Subcutaneous adipose tissue (tissue), 4 donors: ENCODE results near the gene CHMP6. TPM values are rescaled to one million over a fixed set of nuclear protein-coding genes. Genes with fewer than 3 reads are reported as not detected.

Experiments used
- CTCF ChIP-seq: fragments of 450-650 bp; IDR thresholded peaks from one replicate; pipeline ENCODE4 v1.5.1; 2016; ENCODE audit warnings: low read depth, mild to moderate bottlenecking, control low read depth, antibody characterized with exemption, moderate library complexity
- total RNA-seq, 4 donors: library from RNA; depleted of rRNA; stranded (reverse); fragments of >200 nt; gene quantifications; one replicate each; pipeline ENCODE4 v1.1.0, GENCODE V29; 2016

CHMP6 gene
- total RNA-seq, 4 donors from 2014 or later: 18.2 to 36.9 (median 20.0) TPM

GRCh38 chr17:81049372-81049911 lies 57.8 kb downstream of the CHMP6 start:
- no peak for TF ChIP-seq CTCF

Other genes with a start within 250 kb of the CHMP6 start
- gene BAIAP2, start 43.3 kb downstream of the CHMP6 start, total RNA-seq: 10 to 100 TPM; 17.4 to 31.1 (median 23.2) TPM
- not detected for gene PVALEF, start 173.7 kb downstream of the CHMP6 start, total RNA-seq
- 1 to 10 TPM; 1.0 to 2.0 (median 1.7) TPM for gene AATK, start 174.4 kb downstream of the CHMP6 start, total RNA-seq
- gene CEP131, start 231.1 kb downstream of the CHMP6 start, total RNA-seq: 1 to 10 TPM; 1.6 to 8.1 (median 5.4) TPM
- gene TEPSIN, start 247.2 kb downstream of the CHMP6 start, total RNA-seq: 10 to 100 TPM; 21.7 to 53.7 (median 28.8) TPM
- gene NDUFAF8, start 247.5 kb downstream of the CHMP6 start, total RNA-seq: 10 to 100 TPM; 20.4 to 59.5 (median 53.6) TPM